Fibroblast of the conjunctiva (primary cell): ENCODE measurements around the gene RAMP1.
"Not testable (repeated sequence)": the region's sequence is repeated elsewhere in the genome, so short reads cannot be mapped to it uniquely, and the experiment has no call there.

Experiments
- DNase-seq: peaks from one replicate; pipeline ENCODE4 v3.0.0-alpha.2; 2010; ENCODE audit warnings: low read depth

RAMP1 gene

GRCh38 chr2:237951354-237951753 is 91.9 kb downstream of the RAMP1 start:
- not testable (repeated sequence) for DNase-seq

- DNase-seq, result no peak
Observed at GRCh38 chr2:237951878-237952277, 92.5 kb downstream of the RAMP1 start.

- no peak for DNase-seq
Observed at GRCh38 chr2:237952851-237953250, 93.4 kb downstream of the RAMP1 start.

DNA sequence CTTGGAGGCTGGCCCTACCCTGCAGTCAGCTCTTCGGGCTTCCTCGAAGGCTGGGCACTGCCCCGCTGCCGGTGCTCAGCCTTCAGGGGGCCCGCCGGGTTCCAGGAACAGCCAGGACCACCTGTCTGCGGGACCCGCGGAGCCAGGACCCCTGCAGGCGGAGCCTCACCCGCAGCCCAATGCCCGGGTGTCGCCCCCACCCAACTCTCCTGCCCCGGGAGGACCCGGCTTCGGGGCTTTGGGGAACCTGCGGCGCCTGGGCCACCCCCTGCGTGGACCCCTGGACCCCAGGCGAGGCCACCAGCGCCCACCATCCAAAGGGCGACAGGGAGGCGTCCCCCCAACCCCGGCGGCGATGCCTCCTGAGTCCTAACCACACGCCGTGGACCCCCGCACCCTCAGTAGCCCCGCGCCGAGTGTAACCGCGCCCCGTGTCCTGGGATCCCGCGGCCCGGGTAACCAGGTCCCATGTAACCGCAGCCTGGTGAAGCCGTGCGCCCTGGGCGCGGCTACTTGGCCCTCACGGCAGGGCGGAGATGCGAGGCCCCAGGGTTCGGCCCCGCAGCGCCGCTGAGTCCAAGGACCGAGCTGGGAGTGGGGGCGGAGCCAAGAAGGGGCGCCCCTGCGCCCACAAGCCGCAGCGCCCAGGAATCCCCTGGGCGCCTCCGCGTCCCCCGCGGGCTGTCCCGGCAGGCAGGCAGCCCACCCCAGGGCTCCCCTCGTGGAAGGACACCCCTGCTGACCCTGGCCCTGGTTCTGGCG is 96.4 kb downstream of the RAMP1 start:
- no peak for DNase-seq

- no peak for DNase-seq
Observed at GRCh38 chr2:237956402-237956736, 96.9 kb downstream of the RAMP1 start.

DNA sequence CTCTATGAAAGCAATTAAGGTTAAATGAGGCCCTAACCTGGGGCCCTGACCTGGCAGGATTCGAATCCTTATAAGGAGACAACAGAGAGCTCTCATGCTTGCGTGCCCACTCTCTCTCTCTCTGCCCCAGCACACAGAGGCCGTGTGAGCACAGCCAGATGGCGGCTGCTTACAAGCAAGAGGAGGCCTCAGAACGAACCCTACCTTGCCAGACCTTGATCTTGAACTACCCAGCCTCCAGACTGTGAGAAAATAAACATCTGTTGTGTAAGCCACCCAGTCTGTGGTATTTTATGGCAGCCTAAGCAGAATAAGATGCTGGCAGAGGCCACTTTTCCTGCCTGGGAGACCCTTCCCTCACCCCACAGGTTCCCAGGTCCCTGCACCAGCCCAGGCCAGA is 102.2 kb downstream of the RAMP1 start:
- no peak for DNase-seq
